GM19035 (cell line): ENCODE measurements around the gene SCD5.

Source experiments
- ATAC-seq: cut with Tn5 transposase; IDR thresholded peaks from one replicate; pipeline ENCODE4 v1.9.1; 2021; ENCODE audit not compliant: unreplicated experiment

The SCD5 gene

GRCh38 chr4:82694892-82695291, 103.7 kb downstream of the SCD5 start:
- no peak for ATAC-seq

GRCh38 chr4:82694046-82694445, 104.5 kb downstream of the SCD5 start:
- ATAC-seq: no peak

GRCh38 chr4:82692101-82692780, 106.4 kb downstream of the SCD5 start:
- ATAC-seq: no peak

- no peak for ATAC-seq
These were observed 107.2 kb downstream of the SCD5 start for GRCh38 chr4:82691431-82691830.

- no peak for ATAC-seq
These were observed 110.4 kb downstream of the SCD5 start for GRCh38 chr4:82688091-82688795.

DNA sequence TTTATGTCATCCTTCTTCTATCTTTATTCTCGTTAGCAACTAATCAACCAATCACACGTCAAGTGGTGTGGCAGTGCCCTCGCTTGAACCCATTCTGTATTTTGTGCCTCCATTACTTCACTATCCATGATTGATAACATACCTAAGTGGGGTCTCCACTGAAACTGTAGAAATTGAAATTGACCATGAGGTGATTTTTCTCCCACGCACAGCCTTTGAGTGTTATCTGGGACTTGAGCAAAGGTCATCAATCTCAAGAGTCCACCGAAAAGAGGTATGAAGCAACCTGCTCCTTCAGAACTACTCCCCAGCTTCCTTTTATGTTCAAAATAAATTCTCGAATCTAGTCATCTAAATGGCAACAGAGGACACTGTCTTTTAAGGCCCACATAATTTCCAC, 111.1 kb downstream of the SCD5 start:
- no peak for ATAC-seq

DNA sequence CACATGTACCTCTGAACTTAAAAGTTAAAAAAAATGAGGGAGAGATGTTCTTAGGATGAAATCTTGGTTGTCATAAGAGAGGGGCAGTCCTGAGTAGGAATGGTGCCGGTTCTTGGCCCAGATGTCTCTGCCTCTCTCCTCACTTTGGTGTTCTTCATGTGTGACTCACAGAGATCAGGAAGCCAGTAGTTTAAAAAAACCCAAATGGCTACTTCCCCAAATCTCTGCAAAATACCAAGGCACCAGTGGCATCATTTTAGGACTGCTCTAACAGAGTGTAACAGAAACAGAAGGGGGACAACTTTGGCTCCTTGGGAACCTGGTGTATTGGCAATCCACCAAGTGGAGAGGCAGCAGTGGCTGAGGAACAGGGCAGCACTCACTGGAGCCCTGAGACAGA, 116.8 kb downstream of the SCD5 start:
- no peak for ATAC-seq

DNA sequence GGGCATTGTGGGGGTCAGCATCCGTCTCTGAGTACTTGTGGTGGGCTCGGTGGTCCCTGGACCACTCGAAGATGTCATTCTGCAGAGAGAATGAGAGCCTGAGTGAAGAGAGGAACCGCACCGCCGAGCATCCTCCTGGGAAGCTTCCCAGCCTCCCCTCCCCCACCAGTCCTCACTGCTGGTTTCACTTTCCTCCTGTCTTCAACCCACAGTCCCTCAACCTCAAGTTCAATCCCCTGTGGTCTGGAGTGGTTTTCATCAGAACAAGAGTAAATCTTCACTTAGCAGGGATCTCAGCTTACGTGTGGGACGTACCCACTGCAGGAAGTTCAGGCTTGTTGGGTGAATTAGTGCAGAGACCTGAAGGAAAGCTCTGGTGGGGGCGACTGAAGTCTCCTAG, 117.8 kb downstream of the SCD5 start:
- no peak for ATAC-seq

- no peak for ATAC-seq
These were observed 119.1 kb downstream of the SCD5 start for GRCh38 chr4:82679531-82679930.

DNA sequence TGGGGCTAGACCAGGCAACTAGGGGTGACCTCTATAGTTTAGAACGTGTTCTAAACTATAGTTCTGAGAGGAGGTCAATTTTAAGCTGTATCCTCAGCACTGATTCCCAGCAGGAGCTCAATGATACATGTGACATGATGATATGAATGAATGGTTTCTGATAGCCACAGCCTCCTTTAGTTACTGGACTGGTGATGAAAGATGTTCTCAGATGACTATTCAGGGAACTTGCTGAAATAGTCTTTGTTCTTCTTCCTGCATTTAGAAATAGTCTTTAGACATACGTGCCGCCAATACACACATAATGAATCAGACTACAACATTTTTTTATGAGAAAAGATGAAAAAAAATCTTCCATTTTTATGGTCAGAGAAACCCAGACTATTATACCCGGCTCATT, 120.5 kb downstream of the SCD5 start:
- no peak for ATAC-seq

DNA sequence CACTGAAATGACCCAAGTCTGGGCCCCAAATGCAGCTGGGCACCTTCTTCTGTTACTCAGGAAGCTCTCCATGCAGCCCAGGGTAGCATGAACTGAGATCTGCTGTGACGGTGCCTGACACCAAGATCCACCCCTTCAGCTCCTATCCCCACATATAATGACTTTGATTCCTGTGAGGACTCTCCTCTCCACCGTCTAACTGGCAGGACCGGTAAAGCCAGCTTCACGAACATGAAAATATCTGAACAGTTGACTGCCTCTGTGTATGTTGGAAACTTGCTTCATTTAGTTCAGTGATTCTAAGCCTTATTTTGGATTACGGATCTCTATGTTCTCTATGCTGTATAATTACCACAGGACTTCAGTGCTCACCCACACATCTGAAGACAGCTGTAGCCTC, 121.3 kb downstream of the SCD5 start:
- no peak for ATAC-seq

DNA sequence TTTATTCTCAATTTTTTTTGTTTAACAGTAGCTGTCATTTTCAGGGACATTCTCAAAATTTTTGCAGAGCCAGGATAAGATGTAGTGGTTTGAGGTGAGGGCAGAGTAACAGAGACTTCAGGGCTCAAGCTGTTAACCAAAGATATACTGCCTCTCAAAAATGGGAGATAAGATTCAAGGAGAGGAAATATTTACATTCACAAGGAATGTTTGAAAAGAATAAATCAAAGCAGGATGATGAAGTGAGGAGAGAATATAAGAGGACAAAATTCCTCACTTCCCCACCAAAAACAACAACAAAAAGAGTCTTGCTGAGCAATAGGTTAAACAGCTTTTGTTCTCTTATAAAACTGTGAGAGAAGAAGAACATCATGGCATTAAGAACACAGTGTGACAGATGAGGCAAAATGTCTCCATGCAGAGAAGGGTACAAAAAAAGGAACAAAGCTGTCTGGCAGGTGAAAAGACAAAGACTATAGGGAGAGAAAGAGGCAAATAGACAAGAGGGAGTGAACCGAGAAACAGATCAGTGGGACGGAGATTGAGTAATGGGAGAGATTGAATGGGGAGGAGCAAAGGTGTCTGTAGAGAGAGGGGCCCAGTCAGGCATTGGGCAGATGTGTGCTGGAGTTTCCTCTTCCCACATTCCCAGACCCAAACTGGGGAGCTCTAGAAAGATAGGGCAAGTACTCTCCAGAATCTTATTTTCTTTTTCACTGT, 130.7 kb downstream of the SCD5 start:
- ATAC-seq: no peak

DNA sequence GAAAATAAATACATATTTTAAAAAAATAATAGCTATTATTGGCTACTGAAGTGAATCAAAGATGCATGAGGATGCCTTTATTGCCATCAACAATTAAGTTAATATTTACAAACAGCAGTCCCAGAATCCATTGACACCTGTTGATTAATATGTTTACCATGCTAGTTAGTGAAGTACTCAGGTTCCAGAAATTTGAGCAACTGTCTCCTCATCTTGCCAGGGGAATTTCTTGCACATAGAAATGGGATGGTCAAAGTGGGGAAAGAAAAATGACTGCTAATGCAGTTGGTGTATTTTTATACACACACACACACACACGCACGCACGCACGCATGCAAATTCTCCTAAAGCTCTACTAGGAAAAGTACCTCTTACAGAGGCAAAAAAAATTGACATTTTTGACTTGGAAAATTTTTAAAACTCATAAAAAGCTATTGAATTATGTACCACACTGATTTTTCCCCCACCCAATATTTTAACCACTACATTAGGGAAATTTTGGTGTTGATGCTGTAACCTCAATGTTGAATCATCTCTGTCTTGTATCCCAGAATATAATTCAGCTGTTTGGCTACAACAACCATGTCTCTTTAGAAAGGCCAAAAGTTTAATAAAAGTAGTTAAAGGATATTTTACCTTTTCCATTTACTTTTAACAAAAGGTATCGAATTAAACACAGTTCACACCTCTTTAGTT, 131.5 kb downstream of the SCD5 start:
- ATAC-seq: no peak

DNA sequence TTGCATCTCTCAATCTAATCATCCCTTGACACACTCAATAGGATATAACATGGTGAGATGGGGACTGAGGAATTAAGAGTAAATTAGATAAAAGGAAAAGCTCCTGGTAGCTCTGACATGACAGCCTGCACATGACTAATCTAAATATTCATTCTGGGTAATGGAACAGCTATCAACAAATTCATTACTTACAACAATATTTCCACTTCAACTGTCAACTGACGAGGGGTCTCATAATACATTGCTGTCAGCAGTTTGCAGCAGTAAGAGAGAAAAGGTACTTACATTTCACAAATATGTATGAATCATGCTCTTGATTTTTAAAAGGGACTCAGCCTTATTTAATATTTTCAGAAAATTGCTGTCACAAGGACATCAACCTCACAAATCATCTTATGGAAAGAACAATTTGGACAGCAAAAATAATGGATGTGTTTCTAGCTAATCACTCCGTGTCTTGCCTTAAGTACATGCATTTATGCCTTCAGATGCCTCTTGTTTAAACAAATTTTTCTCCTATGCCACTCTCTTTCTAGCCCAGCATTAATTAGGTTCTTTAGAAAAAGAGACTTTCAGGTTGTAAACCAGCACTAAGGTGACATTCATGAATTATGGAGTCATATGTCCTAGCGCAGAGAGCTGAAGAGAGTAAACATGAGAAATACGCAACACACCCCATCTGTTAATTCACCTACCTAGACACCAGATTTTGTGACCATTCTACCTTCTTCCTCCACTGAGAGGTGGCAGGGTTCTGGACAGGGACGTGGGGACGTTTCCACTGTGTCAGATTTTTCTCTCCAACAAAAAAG, 137.2 kb downstream of the SCD5 start:
- no peak for ATAC-seq

DNA sequence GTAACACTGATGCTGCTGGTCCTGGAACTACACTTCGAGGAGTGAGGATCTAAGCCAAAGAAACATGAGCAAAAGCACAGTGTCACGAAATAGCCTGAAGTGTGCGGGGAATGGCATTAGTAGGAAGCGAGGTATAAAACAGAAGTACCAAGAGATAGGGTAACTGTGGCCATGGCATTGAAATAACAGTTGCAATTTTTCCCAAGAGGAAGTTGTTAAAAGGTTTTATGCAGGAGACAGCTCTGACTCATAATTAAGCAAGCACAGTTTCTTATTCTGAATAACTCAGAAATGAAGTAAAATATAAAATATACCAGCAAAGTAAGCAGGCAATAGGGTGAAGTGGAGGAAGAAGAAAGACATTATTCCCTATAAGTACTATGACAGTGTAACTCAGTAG, 146.5 kb downstream of the SCD5 start:
- no peak for ATAC-seq

DNA sequence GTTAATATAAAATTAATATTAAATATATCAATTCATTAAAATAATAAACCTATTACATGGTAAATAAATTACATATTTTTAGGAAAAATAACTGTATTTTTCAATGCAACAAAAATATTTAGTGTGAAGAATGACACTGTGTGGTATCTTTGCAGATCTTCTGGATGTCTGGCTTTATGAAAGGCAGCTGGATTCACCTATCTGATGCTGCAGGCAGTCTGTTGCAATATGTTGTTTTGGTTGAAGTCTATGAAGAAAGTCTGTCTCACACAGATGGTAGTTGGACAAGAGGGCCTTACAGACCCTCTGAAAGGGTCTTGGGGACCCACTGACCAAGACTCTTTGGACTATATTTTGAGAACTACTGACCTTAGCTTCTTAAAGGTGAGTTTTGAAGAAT, 147.7 kb downstream of the SCD5 start:
- no peak for ATAC-seq

DNA sequence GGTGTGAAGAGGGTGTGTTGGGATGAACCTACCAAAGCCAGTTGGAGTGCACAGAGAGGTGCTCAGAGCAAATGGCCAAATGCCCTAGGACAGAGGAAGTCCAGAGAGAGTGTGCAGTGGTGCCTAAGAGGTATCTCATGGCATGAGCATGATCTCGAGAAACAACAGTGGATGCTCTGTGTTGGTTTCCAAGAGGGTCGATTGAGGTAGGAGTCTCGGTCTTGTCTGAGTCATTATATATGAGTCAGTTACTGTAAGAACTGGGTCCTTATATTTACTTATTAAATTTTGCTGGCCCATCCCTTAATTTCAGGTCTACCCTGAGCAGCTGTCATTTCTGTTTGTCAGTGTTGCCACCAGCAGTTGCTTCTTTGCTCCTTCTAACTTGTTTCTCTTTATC, 150.2 kb downstream of the SCD5 start:
- no peak for ATAC-seq

GRCh38 chr4:82645936-82646565, 152.5 kb downstream of the SCD5 start:
- no peak for ATAC-seq

DNA sequence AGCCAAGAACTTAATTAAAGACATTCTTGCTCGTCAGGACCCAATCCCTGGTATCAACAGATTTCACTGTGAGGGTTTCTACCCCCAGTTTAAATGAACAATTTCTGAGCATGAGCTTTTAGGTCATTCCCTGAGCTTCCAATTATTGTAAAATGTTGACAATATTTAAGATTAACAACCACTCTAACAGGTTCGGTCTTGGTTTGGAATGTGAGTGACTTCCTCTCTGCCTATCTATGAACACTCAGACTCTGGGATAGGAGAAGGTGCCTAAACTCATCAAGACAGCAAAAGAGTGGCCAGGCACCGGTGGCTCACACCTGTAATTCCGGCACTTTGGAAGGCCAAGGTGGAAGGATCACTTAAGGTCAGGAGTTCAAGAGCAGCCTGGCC, 153.9 kb downstream of the SCD5 start:
- no peak for ATAC-seq

DNA sequence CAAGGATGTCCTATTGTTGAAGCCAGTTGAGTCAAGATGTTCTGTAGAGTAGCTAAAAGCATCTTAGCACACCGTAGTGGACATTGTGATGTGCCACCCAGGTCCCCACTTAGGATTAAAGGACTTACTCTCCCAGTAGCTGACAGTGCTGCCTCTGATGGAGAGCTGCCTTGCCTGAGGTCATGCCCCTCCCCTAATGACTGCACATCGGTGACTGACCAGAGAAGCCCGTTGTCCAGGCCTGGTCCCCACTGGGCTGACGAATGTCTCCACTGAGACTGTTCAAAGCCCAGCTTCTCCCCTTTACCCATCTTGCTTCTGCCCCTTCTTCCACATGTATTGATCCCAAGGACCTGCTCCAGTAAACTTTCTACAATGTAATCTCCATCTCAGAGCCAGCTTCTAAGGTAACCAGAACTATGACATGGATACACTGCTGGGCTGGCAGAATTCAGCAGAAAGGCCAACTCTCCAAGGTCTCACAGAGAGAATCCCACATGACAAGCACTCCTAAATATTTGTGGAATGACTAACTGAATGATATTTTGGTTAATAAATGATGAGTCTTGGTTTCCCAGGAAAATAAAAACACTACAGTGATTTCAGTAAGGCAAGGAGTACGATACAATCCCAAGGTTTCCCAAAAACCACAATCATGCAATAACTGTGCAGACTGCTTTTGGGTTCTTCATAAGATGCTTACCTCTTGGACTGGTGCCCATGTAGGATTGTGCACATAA, 154.4 kb downstream of the SCD5 start:
- no peak for ATAC-seq
